Occipital lobe (tissue), 2 donors: ENCODE results near the gene SIX3. TPM values are rescaled to one million over a fixed set of nuclear protein-coding genes. Genes with fewer than 3 reads are reported as not detected.

Source experiments
- DNase-seq: peaks from one replicate; lab custom pipeline; 2025; lab: John Stamatoyannopoulos, UW
- total RNA-seq: library from RNA; depleted of rRNA; stranded (reverse); fragments of >200 nt; gene quantifications from one replicate; pipeline ENCODE4 v1.2.3, GENCODE V29; 2014

The SIX3 gene
- total RNA-seq, 1 donor from 2014 or later = not detected

- DNase-seq = no peak
Observed at GRCh38 chr2:44942304-44943030, 965 bp downstream of the SIX3 start.

- DNase-seq = no peak
Observed at GRCh38 chr2:44943031-44943692, 1.7 kb downstream of the SIX3 start.

GRCh38 chr2:44943693-44944101, 2.2 kb downstream of the SIX3 start:
- no peak for DNase-seq

- no peak for DNase-seq
Observed at GRCh38 chr2:44944102-44944951, 2.8 kb downstream of the SIX3 start.

GRCh38 chr2:44944952-44945612, 3.6 kb downstream of the SIX3 start:
- no peak for DNase-seq

GRCh38 chr2:44945676-44946371, 4.3 kb downstream of the SIX3 start:
- no peak for DNase-seq

- DNase-seq = no peak
Observed at GRCh38 chr2:44946372-44947027, 5.0 kb downstream of the SIX3 start.

- DNase-seq = no peak
Observed at GRCh38 chr2:44947028-44947375, 5.5 kb downstream of the SIX3 start.

GRCh38 chr2:44948565-44949328, 7.2 kb downstream of the SIX3 start:
- no peak for DNase-seq

GRCh38 chr2:44949329-44950151, 8.0 kb downstream of the SIX3 start:
- no peak for DNase-seq

- DNase-seq = no peak
Observed at GRCh38 chr2:44950646-44951045, 9.1 kb downstream of the SIX3 start.

GRCh38 chr2:44951124-44951523, 9.6 kb downstream of the SIX3 start:
- no peak for DNase-seq

- DNase-seq = no peak
Observed at GRCh38 chr2:44951714-44952113, 10.2 kb downstream of the SIX3 start.

GRCh38 chr2:44952143-44952805, 10.8 kb downstream of the SIX3 start:
- DNase-seq = no peak

- no peak for DNase-seq
Observed at GRCh38 chr2:44952806-44953498, 11.4 kb downstream of the SIX3 start.

GRCh38 chr2:44953499-44953883, 12.0 kb downstream of the SIX3 start:
- no peak for DNase-seq

GRCh38 chr2:44954447-44954888, 13.0 kb downstream of the SIX3 start:
- DNase-seq = no peak
